ENCODE measurements around the gene HNF1B.

Gene HNF1B

DNA sequence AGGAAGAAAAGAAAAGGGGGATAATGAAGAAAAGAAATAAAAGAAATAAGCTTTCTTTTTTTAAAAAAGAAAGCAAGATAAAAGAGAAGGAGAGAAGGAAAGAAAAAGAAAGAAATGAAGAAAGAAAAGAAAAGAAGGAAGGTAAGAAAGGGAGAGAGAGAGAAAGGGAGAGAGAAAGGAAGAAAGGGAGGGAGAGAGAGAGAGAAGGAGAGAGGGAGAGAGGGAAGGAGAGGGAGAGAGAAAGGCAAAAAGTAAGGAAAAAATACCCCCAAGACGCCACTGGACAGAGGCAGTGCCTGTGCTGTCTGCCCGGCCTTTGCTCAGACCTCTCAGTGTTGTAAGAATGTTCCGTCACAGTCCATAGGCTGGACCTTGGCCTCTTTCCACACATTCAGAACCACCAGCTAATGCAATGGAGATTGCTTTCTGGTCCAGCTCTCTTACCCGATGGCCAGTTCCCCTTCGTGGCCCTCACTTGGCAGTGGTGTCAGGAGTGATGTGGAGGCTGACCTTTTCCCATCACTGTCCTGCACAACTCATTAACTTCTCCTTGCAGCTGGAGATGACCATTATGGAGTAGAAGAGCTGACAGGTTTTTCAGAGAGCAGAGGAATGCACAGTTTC lies 14.3 kb upstream of the HNF1B start:
- no peak for DNase-seq

DNA sequence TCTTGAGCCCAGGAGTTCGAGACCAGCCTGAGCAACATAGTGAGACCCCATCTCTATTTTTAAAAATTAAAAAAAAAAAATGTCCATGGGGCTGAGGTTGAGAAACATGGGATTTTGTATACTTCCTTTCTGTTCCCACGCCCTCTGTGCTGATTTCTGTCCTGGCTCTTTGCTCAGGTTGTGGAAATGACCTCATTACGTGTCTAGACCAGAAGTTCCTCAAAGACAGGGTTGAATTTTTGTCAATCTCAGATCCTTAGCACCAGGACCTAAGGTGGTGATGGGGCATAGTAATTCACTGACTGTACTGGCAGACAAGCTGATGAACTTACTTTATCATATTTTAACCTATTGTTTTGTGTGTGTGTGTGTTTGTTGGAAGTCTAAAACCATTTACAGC lies 11.2 kb upstream of the HNF1B start:
- no peak for DNase-seq

DNA sequence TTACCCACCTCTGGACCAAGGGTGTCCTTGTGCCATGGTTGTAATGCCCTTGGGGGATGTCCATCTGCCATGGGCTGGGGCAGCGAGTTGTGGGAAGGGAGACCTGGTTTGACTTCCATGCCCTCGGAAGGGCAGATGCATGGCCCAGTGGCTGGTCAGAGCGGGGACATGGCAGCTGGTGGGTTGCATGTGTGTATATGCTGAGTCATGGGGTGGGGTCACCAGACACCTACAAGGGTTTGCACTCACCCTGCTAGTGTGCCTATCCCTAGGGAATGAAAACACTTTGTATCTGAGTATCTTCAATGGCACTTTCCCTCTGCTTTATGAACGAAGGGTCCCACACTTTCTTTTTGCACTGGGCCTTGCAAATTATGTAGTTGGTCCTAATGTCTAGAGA lies 10.6 kb upstream of the HNF1B start:
- DNase-seq, result no peak

DNA sequence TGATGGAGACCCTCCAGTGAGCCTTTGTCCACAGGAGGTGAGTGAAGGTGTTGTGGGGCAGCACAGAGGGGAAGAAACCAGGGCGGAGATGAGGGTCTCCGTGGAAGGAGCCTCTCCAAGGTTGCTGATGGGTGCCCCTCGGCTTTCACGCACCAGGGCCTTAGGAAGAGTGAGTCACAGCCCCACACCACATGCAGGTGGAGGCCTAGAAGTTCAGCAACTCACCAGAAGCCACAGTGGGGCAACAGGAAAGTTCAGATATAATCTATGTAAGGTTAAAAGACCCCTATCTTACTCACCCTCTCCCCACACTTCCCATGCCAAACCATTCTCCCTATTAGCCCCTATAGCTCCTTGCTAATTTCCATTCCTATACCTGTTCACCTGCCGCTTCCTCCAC lies 9.5 kb upstream of the HNF1B start:
- DNase-seq, result no peak

DNA sequence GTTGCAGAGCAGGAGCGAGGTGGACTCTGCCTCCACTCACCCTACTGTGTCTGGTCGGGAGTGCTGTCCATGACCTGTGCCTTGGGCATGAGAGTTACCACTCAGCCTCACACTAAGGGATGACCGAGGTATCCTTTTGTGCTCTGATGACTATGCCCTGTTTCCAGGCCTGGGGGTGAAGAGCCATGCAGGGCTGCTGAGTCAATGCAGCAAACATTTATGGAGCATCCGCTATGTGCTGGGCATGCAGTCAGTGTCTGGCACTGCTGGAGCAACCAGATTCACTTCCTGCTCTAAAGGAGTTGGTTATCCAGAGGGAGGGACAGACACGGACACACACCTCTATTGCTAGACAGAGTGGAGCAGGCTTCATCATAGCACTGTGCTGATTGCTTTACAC lies 7.6 kb upstream of the HNF1B start:
- DNase-seq, result no peak

DNA sequence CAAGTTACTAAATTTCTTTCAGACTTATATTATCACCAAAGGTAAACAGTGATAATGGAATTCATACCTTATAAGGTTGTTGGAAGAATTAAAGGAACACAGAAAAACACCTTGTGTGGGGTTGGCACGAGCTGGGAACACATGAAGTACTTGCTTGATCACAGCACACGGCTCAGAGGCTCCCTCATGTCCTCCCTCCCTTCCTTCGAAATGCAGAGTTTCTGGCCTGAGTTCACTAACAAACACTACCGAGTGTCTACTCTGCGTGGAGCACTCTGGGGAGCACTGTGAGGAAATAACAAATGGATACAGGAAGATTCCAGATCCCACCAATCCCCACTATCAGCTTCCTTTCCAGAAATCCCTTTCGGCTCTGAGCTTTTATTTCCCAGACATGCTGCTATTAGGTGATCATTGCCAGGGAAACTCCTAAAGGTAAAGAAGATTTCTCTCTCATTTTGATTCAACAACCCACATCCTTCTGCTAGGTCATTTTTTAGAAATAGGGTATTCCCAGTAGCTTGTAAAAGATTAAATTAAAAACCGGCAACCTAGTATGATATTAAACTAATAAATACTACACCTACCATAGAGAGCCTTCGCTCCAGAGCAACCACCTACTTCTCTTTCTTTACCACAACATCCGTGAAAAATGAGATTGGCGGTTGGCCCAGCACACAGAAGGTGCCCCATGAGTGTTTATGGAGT lies 6.1 kb upstream of the HNF1B start:
- DNase-seq, result no peak

DNA sequence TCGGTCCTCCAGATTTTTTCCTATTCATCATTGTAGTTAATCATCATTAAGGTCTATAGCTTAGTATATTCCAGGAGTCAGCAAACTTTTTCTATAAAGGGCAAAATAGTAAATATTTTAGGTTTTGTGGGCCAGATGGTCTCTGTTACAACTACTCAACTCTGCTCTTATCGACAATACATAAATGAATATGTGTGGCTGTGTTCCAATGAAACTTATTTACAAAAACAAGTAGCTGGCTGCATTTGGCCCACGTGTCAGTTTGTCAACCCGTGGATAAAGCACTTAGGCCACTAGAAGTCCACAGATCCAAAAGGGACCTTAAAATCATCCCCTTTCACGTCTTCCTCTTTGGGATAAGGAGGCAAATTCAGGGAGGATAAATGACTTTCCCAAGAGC lies 5.4 kb upstream of the HNF1B start:
- no peak for DNase-seq

DNA sequence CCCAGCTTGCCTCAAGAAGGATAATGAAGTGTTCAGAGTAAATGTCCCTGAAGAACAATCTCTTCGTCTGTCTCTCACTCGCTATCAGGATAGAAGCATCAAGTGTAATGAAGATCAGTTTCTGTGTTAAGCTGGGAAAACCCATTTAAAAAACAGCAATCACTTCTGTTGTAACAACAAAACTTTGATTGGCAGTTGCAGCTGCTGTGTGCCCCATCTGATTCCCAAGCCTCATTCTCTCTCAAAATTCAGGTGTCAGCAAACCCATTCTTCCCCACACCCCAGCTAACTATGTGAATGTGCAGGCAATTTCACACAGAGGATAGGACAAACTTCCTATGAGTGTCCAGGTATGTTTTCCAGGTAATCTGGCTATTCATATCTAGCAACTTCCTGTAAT lies 2.4 kb upstream of the HNF1B start:
- DNase-seq, result no peak

DNA sequence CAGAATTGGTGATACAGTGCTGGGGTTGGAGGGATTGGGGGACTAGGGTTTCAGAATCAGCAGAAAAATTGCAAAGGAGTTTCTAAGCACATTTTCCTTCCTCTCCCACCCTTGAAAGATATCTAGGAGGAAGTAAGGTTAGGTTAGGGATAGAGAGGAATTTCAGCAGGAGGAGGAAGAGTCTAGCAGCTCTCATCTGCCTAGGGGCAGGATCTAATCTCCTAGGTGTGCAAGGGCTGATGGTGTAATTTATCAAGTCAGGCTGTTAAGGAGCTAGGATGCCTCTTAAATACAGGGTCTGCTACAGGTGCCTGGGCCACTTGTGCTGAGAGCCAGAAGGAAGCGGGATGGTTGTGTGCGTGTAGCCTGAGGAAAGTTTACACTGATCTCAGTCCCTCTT lies 1.8 kb upstream of the HNF1B start:
- no peak for DNase-seq

DNA sequence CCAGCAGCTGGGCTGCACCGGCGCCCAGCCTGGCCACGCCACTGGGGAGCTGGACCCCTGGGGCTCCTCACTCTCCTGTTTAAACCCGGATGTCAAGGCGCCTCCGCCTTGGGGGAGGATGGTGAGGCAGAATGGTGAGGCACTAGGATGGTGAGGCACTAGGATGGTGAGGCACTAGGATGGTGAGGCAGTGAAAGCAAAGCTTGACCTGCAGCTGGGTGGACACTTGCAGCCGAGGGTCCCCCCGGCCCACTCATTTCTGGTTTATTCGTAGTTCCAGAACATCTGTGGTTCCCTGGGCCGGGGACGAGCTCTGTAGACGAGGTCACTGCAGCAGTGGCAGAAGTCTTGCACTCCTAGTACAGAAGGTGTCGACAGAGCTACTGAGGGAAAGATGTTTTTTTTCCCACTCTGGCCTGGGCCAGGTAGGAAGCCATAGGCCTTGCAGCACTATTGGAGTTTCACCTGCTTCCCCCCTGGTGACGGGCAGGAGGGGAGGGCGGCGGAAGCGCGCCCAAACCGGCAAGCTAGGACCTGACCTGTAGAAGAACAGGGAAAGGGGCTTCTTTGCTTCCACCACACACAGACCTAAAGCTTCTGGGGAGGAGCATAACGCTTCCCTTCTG lies 1.1 kb upstream of the HNF1B start:
- no peak for DNase-seq

DNA sequence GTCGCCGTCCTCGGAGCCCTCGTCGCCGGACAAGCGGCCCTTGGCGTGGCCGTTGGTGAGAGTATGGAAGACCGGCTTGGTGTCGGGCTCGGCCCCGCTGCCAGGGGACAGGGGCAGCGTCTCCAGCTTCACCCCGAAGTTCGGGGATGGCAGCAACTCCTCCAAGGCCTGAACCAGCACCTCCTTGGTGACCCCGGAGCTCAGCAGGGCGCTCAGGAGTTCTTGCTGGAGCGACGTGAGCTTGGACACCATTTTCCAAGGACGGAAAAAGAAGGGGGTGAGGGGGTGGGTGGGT lies 279 bp downstream of the HNF1B start:
- DNase-seq, result no peak

DNA sequence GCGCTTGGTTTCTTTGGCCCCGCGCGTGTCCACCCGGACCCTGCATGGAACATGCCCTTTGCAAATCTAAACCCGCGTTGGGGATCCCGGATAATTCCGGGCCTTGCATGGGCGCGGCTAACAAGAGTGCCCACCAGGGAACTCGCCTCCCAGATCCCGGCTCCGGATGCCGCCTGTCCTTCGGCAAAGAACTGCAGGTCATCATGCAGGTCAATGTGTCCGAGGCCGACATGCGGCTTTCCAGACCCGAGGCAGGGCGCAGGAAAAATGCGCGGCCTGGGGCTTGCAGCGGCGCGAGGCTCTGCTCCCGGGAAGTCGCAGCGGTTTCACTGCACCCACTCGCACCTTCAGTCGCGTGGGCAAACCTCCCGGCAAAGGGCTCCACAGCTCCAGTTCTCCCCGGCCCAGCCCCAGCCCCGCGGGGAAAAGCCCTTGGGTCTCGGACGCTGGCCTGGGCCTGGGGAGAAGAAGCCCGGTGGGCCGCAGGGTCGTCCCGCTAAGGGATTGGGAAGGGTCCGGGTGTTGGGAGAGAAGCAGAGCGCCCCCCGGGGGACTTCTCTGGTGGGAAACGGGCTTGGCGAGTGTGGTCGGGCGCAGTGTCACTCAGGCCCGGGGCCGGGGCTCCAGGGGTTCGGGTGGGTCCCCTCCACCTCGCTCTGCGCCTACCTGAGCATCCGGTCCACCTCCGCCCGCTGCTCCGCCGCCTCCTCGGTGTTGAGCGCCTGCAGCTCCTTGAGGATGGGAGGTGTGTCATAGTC lies 805 bp downstream of the HNF1B start:
- no peak for DNase-seq

DNA sequence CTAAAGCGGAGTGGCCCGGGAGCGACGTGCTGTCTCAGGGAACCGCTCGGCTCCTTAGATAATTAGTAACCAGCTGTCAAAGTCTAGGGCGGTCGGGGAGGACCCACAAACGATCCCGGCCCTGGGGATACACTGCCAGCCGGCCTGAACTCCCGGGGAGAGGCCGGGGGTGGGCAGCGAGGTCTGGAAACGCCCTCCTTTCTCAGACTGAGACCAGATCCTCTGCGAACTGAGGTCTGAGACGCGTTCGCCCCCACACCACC lies 1.3 kb downstream of the HNF1B start:
- DNase-seq, result no peak

DNA sequence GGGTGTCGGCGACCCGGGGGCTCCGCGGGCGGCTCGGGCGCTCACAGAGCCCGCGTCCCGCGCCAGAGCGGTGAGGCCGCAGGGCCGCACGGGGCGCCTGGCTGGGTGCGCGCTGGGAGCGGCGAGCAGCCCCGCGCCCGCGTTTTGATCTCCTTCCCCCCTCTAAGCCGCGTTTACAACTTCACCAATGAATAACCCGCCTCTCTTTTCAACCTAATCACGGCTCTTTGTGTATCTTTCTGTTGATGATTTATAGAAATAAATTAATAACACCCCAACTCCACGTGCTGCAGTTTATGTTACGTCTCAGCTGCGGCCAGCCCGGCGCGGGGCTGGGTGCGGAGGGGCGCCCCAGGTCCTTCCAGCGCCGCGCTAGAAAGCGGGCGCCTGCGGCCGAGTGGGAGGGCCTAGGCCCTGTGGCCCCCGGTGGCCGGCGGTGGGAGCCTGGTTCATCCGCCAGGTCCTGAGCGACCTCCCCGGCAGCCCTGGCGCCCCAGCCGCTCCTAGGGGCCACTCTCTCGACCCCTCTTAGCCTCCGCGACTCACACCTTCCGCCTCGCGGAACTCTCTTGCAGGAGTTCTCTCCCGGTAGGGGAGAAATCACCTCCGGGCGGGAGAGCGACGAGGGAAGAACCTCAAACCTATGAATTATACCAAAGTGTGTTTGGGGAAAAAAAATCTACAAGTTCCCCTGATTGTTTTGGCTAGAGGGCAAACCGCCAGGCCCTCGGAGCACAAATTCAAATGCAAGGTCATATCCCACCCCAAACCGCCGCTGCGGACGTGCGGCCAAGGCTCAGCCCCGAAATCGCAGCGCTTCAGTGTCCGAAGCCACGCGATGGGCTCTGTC lies 1.9 kb downstream of the HNF1B start:
- DNase-seq, result no peak

DNA sequence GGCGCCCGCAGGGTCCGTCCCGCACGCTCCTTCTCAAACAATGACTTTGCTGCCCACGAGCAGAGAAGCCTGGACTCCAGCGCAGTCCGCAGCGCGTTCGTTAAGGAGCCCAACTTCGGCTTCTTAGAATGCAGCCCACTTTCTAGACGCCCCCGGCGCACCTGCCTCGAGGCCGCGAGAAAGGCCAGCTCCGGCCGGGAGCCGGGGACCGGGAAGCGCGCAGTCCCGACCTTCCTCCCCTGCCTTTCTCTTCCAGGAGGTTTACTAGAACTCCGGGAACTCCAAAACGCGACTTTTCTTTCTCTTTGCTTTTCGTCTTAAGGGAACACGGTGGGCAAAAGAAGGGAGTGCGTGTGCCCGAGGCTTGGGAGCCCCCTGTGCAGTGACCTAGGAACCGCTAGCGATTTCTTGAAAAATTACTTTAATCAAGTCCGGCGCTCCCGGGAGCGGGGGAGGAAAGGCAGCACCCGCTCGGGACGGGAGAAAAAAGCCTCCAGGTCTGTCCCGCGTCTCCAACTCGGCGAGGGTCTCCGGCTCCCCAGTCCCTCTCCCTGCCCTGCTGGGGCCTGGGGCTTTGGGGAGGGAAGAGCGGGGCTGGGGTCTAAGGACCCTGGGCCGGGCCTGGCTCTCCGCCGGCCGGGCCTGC lies 2.6 kb downstream of the HNF1B start:
- DNase-seq, result no peak

DNA sequence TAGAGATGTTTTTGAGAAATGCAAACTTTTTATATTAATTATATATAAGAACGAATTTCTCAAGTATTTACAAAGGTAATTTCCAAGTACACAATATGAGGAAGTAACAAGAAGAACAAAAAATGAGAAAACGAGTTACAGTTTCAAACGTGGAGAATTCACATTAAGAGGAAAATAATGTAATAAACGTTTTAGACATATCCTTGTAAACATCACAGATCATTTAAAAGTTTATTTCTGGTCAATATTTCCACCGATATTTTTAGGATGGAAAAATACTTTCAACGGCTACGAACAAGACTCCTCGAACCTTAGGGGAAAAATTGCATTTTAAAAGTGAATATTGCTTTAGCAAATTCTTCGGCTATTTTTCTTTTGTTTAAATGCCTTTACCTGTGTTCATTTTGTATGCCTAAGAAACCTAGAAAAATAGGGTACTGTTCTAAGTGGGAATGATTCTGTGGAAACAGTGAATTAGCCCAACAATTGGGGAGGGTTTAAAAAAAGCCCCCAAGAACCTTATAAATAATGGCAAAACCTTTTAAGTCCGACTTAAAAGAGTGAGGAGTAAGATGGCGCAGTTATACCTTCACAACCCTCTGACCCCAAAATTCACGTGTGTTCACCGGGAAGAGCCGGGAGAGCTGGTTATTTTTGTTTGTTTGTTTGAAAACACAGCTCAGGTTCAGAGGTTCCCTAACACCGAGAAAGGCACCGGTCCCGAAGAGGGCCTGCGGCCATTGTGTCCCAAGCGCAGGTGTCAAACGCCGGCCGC lies 3.3 kb downstream of the HNF1B start:
- DNase-seq, result no peak

DNA sequence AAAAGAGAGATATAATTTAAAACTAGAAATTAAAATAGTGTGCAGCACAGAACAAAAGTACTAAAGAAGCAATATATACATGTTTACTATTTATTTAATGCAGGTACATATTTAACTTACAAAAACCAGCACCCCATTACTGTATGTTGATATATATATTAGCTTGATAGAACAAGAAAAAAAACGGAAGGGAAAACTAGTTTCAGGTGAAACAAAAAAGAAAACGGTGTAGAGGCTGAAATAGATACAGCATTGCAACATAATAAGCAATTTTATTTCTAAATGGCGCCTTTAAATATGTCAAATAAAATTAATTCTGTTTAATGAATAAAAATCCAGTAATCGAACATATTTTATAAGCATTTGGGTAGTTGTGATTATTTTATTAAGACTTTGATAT lies 3.9 kb downstream of the HNF1B start:
- no peak for DNase-seq

DNA sequence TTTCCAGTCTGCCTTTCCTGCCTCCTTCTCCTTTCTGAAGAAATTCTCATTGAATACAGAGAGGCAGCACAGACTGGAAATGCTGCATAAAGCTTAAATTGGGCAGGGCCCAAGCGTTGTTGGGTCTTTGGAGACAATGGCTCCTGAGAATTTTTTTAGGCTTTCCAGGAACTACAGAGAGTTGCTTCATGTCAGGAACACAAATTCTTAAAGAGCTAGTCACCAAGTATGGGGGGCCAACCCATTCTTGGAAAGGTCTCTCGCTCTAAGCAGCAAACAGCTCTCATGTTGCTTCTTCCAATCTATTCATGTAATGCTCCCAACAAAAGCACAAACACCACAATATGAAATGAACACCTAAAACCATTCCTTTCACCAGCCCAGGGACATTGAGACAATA lies 6.9 kb downstream of the HNF1B start:
- DNase-seq, result no peak

DNA sequence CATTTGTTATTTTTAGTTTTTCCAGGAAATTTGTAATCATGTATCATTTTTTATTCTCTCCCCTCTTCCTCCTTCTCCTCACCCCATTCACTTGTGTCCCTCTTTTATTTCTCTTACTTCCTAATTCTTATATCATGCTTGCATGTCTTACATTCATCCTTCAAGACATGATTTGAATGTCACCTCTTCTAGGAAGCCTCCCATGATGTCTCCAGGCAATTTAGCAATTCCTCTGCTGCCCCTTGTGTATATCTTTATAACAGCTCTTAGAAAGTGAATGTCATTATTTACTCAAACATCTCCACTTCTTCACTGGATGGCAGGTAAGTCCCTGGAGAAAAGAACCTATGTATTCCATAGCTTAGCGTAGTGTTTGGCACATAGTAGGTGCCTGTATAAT lies 7.8 kb downstream of the HNF1B start:
- no peak for DNase-seq

DNA sequence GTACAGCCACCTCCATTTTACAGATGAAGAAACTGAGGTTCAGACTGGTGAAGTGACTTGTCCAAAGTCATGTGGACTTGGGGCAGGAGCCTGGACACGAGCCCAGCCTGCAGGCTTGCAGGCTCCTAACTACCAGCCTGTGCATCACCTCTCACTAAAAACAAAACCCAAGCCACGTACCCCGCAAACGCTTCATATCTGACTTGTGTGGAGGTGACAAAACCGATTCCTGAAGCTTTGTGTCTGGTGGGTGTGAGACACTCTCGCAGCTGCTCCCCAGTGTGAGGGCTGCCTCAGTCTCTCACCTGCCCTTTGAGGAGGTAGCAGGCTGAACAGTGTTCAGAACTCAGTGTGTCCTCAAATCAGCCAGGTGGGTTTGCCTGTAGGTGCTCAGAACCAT lies 8.4 kb downstream of the HNF1B start:
- DNase-seq, result no peak

DNA sequence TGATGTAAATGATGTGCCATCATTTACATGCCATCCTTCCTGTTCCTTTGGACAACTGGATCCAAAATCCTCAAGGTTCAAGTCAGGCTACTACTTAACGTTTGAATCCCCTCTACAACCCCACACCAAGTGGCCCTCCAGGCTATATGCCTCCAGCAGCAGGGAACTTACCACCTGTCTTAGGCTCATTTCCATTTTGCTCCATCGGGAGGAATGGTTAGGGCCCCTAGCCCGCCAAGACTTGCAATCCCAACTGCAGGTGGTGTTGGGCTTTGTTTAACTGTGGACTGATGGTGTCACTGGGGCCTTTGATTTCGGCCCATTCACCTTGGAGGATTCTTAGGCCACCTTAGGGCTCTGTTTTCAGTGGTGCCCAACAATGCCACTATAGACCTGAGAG lies 9.7 kb downstream of the HNF1B start:
- no peak for DNase-seq

DNA sequence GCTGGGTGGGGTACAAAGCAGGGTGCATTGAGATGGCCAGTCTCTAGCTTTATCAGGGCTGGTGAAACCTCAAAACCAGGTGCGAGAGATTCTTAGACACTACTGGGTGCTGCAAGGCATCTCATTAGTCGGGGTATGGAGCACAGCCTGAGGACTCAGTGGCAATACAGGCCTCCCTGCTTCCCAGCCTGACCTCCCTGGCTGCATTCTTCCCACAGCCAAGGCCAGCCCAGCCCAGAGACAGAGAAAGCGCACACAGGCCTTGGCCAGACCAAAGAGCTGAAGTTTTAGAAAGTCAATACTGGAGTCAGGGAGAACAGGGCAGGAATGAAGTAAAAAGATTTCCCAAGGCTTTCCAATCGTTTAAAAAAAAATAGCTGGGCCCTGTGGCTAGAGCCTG lies 12.5 kb downstream of the HNF1B start:
- no peak for DNase-seq
